ENCODE data around the gene XAGE1B. TPM values are rescaled to one million over a fixed set of nuclear protein-coding genes. Genes with fewer than 3 reads are reported as not detected.
"Not testable (repeated sequence)": the region's sequence is repeated elsewhere in the genome, so short reads cannot be mapped to it uniquely, and the experiment has no call there.

XAGE1B gene
- polyA plus RNA-seq, 3 donors = not detected

- H3K9ac ChIP-seq (ENCODE audit: insufficient read depth, low read length, poor library complexity, severe bottlenecking) = no peak overlapping the region
- TF ChIP-seq, protein P1, sequence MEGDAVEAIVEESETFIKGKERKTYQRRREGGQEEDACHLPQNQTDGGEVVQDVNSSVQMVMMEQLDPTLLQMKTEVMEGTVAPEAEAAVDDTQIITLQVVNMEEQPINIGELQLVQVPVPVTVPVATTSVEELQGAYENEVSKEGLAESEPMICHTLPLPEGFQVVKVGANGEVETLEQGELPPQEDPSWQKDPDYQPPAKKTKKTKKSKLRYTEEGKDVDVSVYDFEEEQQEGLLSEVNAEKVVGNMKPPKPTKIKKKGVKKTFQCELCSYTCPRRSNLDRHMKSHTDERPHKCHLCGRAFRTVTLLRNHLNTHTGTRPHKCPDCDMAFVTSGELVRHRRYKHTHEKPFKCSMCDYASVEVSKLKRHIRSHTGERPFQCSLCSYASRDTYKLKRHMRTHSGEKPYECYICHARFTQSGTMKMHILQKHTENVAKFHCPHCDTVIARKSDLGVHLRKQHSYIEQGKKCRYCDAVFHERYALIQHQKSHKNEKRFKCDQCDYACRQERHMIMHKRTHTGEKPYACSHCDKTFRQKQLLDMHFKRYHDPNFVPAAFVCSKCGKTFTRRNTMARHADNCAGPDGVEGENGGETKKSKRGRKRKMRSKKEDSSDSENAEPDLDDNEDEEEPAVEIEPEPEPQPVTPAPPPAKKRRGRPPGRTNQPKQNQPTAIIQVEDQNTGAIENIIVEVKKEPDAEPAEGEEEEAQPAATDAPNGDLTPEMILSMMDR (IDR thresholded peaks at IDR 0.05) = no peak
- Mint-ChIP-seq H3K4me3 (no peak overlapping the region), H3K27me3 (ENCODE audit: low read depth in 3 of 3) (peaks cover 0 to 10% (median 0%) of the 10 kb centered on the region in 3 donors), H3K36me3 (no peaks in the 10 kb centered on the region), H3K27ac (no peak overlapping the region), H3K9me3 (peaks cover 0 to 4% (median 0%) of the 10 kb centered on the region in 7 donors), H3K4me1 (no peaks in the 10 kb centered on the region)
- H3K4me2 ChIP-seq (replicated peaks; ENCODE audit: extremely low read depth, low read length, poor library complexity, severe bottlenecking) = no peak overlapping the region
- H3K27me3 ChIP-seq (ENCODE audit: control insufficient read depth in 2 of 2, insufficient read depth in 2 of 2, low read length in 2 of 2) = peaks cover 0 to 4% of the 10 kb centered on the region in 2 donors
- no peak overlapping the region for H3K27ac ChIP-seq (ENCODE audit: low read depth in 1 of 2, low read length in 2 of 2)
- H3K4me3 ChIP-seq (replicated peaks in 1 of 3; ENCODE audit: low read depth in 2 of 3, low read length in 3 of 3) = no peak overlapping the region
- no peaks in the 10 kb centered on the region for H3K79me2 ChIP-seq (ENCODE audit: insufficient read depth, low read length)
- no peaks in the 10 kb centered on the region for H3K36me3 ChIP-seq (replicated peaks in 1 of 2; ENCODE audit: control insufficient read depth in 1 of 2, insufficient read depth in 2 of 2, low read length in 2 of 2)
- H4K20me1 ChIP-seq (ENCODE audit: insufficient read depth, low read length) = no peaks in the 10 kb centered on the region
- H3K9me3 ChIP-seq (replicated peaks in 1 of 2; ENCODE audit: control insufficient read depth in 1 of 2, insufficient read depth in 1 of 2, low read length in 2 of 2) = no peaks in the 10 kb centered on the region
- H2AFZ ChIP-seq (ENCODE audit: insufficient read depth, low read depth, low read length, poor library complexity, severe bottlenecking) = no peak overlapping the region
- intact Hi-C loops (cut with micrococcal nuclease) = no loop called here
- no peaks in the 10 kb centered on the region for H3K4me1 ChIP-seq (ENCODE audit: control insufficient read depth in 1 of 2, insufficient read depth in 2 of 2, low read length in 2 of 2)
- DNase-seq = no peak
These were observed 37.3 kb upstream of the XAGE1B start for GRCh38 chrX:52553995-52554642.

DNA sequence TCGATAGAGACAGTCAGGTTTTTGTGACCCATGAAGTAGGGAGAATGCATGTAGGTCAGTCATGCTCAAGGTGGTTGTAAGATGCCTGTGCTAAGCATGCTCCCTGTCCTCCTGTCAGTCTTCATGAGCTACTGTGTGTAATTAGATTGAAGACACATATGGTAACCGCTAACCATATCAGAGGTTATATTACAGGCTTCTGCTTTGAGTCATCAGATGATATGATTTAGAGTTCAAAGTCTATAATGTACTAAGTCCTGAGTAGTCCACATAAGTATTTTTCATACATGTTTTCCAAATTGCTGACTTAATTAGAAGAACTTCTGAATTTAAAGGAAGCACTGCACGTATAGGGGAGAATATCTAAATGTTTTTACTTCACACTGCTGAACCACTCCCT is 31.9 kb upstream of the XAGE1B start:
- H3K4me1 ChIP-seq (ENCODE audit: control insufficient read depth in 1 of 2, insufficient read depth in 2 of 2, low read length in 2 of 2); H3K4me2 ChIP-seq (replicated peaks; ENCODE audit: extremely low read depth, low read length, poor library complexity, severe bottlenecking); H2AFZ ChIP-seq (ENCODE audit: insufficient read depth, low read depth, low read length, poor library complexity, severe bottlenecking); H3K4me3 ChIP-seq (replicated peaks in 1 of 3; ENCODE audit: low read depth in 2 of 3, low read length in 3 of 3); H3K9me3 Mint-ChIP-seq; H3K9ac ChIP-seq (ENCODE audit: insufficient read depth, low read length, poor library complexity, severe bottlenecking); H4K20me1 ChIP-seq (ENCODE audit: insufficient read depth, low read length); H3K27ac Mint-ChIP-seq; H3K27me3 ChIP-seq (ENCODE audit: control insufficient read depth in 2 of 2, insufficient read depth in 2 of 2, low read length in 2 of 2); H3K36me3 ChIP-seq (replicated peaks in 1 of 2; ENCODE audit: control insufficient read depth in 1 of 2, insufficient read depth in 2 of 2, low read length in 2 of 2); H3K27ac ChIP-seq (ENCODE audit: low read depth in 1 of 2, low read length in 2 of 2); H3K4me3 Mint-ChIP-seq; intact Hi-C loops (cut with micrococcal nuclease); H3K36me3 Mint-ChIP-seq; H3K4me1 Mint-ChIP-seq; DNase-seq; H3K9me3 ChIP-seq (replicated peaks in 1 of 2; ENCODE audit: control insufficient read depth in 1 of 2, insufficient read depth in 1 of 2, low read length in 2 of 2); H3K79me2 ChIP-seq (ENCODE audit: insufficient read depth, low read length): not testable (repeated sequence)
- no CpG with 5 or more reads among the region's 3 CpGs for WGBS (ENCODE audit: insufficient coverage)
- H3K27me3 Mint-ChIP-seq (ENCODE audit: low read depth in 3 of 3) = peaks cover 0 to 16% (median under 1%) of the 10 kb centered on the region in 3 donors
